Hematopoietic multipotent progenitor cell treated with erythropoietin and hydrocortisone succinate and interleukin-3 and kit ligand, for 17 days (in vitro differentiated cells): ENCODE data around the gene SFSWAP.
A peak's percentile ranks its signal among the peaks of the same experiment; 100 is the strongest.
"Not testable (repeated sequence)": the region's sequence is repeated elsewhere in the genome, so short reads cannot be mapped to it uniquely, and the experiment has no call there.

Experiments
- DNase-seq: peaks from one replicate; pipeline ENCODE4 v3.0.0-alpha.2; 2015; ENCODE audit warnings: low spot score

SFSWAP gene

DNA sequence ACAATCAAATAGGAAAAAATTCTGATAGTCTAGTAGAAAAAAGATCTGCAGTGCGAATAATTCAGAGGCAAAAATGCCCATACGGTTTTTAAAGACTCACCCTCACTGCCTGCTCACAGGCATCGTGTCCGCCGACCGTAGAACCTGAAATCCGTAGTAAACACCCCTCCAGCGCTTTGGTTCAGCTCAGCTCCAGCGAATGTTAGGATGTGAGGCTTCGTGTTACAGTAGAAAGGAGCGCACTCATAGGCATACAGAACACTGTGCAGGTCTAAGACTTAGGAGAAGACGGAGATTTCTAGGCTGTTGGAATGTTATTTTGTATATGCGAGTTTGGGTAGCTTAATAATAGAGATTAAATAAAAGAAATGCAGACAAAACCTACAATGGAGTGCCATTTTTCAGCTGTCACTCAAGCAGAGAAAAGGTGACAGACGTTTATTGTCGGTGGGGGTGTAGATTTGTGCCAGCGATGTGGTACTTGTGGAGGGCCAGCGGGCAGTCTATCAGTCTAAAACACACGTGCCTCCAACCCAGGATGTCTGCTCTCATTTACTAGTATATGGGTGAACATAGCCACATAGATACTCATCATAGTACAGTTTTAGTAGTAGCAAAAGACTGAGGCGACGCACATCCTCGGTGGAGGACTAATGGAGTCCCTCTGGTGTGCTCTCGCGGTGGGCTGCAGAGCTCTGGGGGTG lies 25.7 kb downstream of the SFSWAP start:
- DNase-seq, result no peak

DNA sequence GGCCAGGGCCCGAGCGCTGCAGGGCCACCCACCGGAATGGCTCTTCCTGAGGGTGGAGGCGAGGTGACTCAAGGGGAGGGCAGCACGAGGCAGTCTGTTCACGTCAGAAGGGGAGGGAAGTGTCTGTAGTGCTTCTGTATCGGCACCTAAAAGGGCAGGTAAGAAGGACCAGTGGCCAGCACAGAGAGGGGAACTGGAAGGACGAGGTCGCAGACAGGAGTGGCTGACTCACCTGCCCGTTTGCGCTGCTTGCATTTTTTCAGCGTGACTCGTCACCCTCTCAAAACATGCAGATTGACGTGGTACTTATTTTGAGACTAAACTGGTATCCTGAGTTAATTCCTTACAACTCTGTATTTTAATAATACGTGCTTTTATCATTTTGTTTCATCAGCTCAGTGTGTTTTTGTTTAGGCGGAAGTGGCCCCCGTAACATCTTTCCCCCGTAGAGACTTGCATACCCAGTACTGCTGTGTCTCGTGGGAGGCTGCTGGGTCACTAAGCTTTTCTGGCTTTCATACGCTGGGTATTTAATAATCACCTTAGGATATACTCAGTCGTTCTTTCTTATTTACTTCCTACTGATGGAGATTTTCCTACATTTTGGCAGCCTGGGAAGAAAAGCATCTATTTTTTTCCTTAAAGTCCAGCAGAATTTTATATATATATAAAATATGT lies 26.4 kb downstream of the SFSWAP start:
- no peak for DNase-seq

DNA sequence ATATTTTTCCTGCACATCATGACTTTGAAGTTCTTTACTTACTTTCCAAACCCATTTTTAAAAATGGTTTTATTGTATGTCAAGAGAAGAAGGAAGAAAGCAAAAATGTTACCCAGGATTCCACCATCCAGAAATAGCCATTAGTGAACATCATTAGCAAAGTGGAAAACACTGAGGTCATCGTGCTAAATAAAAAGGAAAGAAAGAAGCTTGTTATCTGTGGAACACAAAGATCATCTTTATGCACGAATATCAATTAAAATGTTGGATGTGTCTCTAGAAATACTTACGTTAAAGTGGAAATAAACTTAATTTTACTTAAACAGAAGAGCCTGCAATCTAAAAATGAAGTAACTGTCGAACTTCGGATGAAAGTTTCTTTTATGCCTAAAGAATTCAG lies 27.3 kb downstream of the SFSWAP start:
- no peak for DNase-seq

DNA sequence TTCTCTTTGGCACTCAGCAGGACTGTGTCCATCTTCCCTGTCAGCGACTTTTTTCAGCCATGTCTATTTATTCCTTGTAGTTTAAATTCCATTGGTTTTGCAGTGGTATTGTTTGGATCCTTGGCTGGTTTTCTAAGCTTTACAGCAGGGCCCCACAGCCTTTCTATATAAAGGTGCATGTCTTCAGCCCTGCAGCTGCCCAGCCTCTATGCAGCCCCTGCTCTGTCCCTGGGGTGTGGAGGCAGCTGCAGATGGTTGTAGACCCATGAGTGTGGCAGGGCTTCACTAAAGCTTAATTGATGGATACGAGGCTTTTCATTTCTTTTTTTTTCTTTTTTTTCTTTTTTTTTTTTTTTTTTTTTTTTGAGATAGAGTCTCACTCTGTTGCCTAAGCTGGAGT lies 29.7 kb downstream of the SFSWAP start:
- no peak for DNase-seq

DNA sequence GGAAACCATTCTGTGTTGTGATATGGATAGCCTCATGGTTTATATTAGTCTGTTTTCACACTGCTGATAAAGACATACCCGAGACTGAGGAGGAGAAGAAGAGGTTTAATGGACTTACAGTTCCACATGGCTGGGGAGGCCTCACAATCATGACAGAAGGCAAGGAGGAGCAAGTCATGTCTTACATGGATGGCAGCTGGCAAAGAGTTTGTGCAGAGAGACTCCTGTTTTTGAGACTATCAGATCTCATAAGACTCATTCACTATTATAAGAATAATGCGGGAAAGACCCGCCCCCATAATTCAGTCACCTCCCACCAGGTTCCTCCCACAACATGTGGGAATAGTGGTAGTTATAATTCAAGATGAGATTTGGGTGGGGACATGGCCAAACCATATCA lies 31.9 kb downstream of the SFSWAP start:
- DNase-seq, result not testable (repeated sequence)

DNA sequence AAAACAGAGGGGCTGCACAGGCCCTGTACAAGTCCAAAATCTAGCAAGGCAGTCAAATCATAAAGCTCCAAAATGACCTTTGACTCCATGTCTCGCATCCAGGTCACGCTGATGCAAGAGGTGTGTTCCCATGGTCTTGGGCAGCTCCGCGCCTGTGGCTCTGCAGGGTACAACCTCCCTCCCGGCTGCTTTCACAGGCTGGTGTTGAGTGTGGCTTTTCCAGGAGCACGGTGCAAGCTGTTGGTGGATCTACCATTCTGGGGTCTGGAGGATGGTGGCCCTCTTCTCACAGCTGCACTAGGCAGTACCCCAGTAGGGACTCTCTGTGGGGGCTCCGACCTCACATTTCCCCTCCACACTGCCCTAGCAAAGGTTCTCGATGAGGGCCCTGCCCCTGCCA lies 32.5 kb downstream of the SFSWAP start:
- not testable (repeated sequence) for DNase-seq

DNA sequence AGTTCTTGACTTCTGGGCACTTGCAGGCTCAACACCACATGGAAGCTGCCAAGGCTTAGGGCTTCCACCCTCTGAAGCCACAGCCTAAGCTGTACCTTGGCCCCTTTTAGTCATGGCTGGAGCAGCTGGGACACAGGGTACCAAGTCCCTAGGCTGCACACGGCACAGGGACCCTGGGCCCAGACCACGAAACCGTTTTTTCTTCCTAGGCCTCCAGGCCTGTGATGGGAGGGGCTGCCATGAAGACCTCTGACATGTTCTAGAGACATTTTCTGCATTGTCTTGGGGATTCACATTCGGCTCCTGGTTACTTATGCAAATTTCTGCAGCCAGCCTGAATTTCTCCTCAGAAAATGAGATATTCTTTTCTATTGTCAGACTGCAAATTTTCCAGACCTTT lies 33.0 kb downstream of the SFSWAP start:
- not testable (repeated sequence) for DNase-seq

DNA sequence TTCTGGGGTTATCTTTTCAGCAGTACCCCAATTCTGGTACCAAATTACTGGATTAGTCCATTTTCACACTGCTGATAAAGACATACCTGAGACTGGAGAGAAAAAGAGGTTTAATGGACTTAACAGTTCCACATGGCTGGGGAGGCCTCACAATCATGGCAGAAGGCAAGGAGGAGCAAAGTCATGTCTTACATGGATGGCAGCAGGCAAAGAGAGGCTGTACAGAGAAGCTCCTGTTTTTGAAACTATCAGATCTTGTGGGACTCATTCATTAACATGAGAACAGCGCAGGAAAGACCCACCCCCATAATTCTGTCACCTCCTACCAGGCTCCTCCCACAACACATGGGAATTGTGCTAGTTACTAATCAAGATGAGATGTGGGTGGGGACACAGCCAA lies 33.8 kb downstream of the SFSWAP start:
- not testable (repeated sequence) for DNase-seq

DNA sequence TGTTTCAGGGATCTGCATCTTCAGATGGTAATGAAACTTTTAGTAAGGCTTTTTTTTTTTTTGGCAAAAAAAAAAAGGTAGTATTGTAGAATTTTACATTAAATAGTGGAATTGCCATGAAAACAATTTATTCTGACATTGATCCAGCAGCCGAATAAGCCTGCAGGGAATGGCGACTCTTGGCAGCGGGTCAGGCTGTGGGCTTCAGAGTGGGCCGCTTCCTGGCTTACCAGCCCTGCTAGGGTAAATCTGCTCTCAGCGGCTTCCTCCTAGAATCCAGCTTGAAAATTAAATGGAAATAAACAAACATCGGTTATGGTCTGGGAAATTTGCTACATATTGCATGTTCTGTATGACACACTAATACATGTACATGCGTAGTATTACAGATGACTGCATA lies 34.8 kb downstream of the SFSWAP start:
- DNase-seq, result no peak

DNA sequence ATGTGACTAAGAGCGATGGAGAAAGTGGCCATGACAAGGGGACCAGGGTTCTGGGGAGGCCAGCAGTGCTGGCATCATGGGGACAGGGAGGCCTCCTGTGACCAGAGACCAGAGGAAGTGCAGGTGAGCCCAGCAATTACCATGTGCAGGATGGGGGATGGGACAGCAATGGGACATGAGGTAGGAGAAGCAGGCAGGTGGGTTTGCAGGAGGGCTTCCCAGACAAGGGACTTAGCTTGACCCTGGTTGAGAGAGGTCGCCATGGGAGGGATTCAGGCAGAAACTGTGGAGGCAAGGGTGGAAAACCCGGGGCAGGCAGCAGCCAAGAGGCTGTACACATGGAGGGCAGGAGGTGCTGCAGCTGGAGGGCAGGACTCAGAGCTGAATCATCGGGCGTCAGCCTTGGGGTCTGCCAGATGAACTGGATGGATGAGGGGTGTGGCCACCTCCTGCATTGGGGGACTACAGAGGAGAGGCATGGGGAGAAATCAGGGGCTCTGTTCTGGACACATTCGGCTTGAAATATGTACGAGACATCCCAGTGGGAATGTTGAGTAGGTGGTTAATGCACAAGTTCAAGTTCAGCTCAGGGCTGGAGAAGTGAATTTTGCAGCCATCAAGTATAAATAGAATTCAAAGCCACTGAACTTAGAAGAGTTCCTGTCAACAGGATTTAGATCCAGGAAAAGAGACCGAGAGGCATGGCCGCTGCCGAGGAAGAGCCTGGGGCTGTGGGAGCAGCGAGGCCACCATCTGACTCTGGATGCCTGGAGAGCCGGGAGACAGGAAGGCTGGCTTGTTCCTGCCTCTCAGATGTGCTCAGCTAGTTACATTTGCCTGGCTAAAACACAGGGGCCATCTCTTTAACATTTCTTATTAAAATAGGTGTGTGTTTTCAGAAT lies 36.6 kb downstream of the SFSWAP start:
- DNase-seq, result no peak

DNA sequence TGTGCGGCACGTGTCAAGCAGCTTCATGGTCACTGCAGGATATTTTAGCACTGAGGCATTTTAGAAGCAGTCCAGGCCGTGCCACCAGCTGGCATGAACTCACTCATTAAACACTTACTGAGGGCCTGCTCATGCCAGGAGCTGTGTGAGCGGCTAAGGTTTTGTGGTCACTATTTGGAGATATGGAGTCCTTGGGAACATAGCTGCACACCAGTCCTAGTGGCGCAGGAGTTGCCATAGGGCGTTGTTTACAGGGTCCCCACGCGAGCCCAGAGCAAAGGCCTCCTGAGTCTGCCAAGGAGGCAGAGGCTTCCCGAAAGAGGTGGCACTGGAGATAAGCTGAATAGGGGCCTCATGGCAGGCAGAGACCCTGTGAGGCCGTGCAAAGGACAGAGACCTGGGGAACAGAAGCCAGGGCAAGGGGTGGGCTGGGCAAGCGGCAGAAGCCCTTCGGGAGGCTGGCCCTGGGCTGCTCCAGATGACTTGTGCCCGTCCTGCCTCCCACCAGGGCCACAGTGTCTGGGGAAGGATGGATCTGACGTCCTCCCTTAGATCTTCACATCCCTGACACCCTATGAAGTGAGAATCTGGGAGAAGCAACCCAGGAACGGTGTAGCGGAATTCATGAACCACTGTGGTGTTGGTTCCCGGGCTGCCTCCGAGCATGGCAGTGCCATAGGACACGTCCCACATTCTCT lies 38.9 kb downstream of the SFSWAP start:
- DNase-seq, result no peak

DNA sequence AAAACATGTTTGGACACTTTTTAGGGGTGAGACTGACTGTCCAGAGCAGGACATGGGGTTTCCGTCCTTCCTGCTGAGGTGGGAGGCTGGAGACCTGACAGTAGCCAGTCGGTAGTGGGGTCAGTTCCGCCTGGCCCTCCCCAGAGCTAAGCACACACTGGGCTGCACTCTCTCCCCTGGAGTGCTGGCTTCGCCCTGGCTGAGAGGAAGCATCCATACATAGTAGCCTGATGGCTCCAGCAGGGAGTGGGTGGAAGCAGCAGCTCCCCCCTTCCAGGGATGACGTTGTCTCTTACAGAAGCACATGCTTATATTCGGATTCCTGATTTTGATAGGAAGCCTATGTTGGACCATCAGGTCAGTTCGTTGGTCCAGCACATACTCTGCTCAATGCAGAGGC lies 40.4 kb downstream of the SFSWAP start:
- no peak for DNase-seq

DNA sequence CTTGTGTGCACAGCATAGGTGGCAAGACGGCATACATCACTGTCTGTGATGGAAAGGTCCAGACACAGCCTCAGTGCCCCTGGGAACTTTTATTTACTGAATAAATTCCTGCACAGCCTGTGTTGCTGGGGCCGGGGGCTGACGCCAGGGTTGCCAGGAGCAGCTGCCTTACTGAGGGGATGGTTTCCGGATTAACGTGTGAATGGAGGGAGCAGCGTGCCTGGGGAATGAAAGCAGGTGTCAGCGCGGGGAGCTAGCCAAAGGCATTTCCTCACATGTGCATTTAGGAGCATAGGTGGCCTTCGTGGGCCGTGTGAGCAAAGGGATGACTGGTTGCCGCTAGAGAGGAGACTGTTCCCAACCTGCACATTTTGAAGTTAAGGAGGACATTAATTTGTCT lies 41.6 kb downstream of the SFSWAP start:
- DNase-seq, result no peak

DNA sequence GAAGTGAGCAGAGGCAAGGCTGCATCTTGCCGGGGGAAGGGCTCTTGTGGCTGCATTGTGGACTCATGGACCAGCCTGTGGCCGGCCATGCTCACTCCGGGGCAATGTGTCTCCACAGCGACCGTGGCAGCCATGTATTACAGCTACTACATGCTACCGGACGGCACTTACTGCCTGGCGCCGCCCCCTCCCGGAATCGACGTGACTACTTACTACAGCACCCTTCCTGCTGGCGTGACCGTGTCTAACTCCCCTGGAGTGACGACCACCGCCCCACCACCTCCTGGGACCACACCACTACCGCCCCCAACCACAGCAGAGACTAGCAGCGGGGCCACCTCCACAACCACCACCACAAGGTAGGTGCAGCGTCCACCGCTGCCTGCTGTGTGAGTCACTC lies 42.1 kb downstream of the SFSWAP start:
- no peak for DNase-seq

DNA sequence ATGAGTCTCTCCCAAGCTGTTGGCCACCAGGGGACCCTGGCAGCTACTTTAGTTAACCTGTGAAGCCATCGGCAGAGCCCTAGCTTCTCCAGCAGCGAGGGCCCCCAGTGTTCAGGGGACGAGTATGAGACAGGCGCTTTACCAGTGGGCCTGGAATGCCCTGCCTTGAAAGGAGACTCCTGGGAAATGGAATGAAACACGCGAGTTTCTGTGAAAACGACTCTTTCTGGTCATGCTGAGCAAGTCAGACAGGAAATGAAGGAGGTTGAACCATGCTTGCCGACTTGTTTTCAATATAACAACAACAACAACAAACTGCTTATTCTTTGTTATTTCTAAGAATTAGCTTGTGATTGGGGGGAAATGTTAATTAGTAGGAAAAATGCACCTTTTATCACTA lies 42.9 kb downstream of the SFSWAP start:
- DNase-seq, result no peak

DNA sequence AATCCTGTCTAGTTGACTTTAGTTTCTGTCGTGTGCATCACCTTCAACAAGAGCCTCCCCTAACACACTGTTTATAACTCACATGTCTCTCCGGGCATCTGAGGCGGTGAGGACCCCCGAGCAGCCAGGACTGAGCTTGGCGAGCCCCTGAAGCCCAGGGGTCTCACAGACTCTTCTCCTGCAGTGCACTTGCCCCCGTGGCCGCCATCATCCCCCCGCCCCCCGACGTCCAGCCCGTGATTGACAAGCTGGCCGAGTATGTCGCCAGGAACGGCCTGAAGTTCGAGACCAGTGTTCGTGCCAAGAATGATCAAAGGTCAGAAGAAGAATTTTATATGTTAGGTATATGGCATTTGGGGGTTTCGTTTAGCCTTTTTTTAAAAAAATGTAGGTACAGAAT lies 43.3 kb downstream of the SFSWAP start:
- DNase-seq, result no peak

DNA sequence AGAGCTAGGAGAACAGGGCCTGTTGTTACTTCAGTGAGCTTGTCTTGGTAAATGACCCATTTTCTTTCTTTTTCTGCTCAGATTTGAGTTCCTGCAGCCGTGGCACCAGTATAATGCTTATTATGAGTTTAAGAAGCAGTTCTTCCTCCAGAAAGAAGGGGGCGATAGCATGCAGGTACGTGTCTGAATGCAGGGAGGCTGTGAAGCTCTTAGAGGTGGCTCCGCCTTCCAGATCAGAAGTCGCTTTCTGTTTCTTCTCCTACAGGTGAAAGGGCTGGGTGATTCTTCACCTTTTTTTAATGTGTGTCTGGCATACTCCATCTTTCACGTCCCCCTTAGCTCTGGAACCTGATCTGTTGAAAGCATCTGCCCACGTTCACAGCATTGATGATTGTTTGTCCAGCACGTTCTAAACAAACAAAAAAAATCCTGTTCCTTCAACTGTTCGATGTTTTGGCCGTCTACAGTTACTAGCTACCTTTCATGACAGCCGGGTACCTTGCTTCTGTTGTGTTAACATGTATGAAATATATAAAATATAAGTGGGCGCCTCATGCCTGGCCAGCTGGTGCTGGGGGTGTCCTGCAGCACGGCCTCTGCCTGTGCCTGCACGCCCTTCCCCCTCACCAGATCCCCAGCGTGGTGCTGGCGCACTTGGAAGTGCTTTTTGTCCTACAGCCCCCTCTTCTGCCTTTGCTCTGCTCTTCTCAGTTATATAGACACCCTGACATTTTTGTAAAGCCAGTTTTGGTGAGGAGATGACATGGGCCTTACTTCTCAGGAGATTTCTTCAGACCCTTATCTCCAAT lies 44.6 kb downstream of the SFSWAP start:
- peak; percentile 30 for DNase-seq

DNA sequence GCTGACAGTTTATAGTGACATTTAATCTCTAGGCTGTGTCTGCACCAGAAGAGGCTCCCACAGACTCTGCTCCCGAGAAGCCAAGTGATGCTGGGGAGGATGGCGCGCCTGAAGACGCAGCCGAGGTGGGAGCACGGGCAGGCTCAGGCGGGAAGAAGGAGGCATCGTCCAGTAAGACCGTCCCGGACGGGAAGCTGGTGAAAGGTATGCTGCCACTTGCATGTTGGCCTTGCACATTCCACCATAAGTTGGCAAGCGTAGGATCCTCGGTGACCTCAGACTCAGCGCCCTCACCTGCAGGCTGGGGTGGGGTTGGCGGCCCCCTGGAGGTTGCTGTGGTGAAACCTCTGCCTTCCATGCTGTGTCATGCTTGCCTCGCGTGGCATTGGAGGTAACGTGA lies 45.6 kb downstream of the SFSWAP start:
- DNase-seq, result no peak

DNA sequence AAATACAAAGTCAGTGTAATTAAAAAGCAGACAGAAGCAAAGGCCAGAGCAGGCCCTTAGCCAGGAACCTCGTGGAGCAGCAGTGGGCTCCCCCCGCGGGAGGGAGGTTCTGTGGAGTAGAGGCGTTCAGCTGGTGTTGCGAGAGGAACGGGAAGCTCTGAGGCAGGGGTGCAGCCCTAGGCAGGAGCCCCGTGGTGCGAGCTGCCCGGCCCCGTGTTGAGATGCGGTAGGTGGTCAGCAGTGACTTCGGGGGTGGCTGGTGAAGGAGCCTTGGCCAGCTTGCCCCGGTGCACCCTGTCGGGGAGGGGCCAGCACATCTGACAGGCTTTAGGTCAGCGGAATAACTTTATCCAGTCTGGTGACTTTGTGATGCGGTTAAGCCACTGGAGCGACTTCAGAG lies 46.2 kb downstream of the SFSWAP start:
- DNase-seq, result no peak

DNA sequence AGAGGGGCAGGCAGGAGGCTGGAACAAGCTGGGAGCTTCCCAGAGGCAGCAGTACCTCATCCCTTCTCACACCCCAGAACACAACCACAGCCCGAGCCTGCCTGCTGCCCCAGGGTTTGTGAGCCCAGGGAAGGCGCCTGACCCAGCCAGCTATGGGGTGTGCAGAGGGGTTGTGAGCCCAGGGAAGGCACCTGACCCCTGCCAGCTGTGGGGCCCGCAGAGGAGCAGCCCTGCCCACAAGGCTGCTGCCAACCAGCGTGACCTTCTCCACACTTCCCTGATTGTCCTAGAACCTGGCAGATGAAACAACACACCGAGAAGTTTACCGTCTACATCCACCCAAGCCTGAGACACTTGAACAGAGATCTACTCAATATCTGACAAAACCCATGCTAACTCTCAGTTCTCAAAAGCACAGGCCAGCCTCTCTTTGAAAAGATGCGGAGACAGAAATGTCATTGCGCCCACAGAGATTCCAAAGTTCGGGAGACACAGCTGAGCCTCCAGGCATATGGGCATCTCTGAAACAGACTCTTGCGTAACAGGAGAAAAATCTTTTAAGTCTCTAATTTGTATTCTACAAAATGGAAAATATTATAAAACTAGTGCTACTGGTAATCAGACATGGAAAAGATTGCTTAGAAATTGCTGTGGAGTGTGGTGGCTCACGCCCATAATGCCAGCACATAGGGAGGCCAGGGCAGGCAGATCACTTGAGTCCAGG lies 47.3 kb downstream of the SFSWAP start:
- no peak for DNase-seq

DNA sequence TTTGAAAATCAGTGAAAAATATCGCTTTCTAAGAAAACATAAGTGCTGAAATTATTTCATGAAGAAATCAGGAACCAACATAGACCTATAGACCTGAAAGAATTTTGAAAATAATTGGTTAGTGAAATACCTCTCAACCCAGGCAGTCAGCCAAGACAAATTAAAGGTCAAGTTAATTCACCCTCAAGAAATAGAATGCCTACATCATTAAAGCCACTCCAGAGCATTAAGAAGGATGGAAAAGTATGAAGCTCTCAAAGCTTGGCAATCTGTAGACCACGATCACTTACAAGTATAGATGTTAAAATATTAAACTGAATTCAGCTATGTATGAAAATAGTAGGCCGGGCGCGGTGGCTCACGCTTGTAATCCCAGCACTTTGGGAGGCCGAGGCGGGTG lies 48.3 kb downstream of the SFSWAP start:
- no peak for DNase-seq
